SK-N-SH (cell line): ENCODE results near the gene WDR81. TPM values are rescaled to one million over a fixed set of nuclear protein-coding genes. Genes with fewer than 3 reads are reported as not detected.

ENCODE experiments used
- CTCF ChIA-PET: fragments of 300-600, 350-600 bp; formaldehyde crosslinking; extraction: SDS; loops from one replicate; lab custom pipeline; 2021; lab: Yijun Ruan, JAX
- POLR2A ChIA-PET: fragments of 350-600 bp; sonication (Branson Sonifier 250); formaldehyde crosslinking; extraction: SDS; loops from one replicate; lab custom pipeline; 2020; ENCODE audit warnings: antibody characterized with exemption, inconsistent platforms; lab: Yijun Ruan, JAX
- DNase-seq: peaks from one replicate; pipeline ENCODE4 v3.0.0; 2012
- H2AFZ ChIP-seq: fragments of 200-600 bp; sonication (generic); 2 replicates; pipeline ENCODE4 v1.8.1; 2016; ENCODE audit warnings: antibody characterized with exemption, mild to moderate bottlenecking, low read depth
- H3F3A ChIP-seq: fragments of 200-600 bp; sonication (generic); replicated peaks from 2 replicates; pipeline ENCODE3; 2016; ENCODE audit warnings: antibody characterized with exemption, mild to moderate bottlenecking; ENCODE audit not compliant: insufficient read depth
- H3K27ac ChIP-seq, 2 experiments: fragments of 200-500 bp in 1 of 2; fragments of 200-600 bp in 1 of 2; sonication (Bioruptor generic) in 1 of 2; sonication (generic), shearing (Covaris generic) in 1 of 2; 2 replicates each; pipeline versions ENCODE4 v1.5.1 to v1.6.1; 2014 to 2016; ENCODE audit warnings: low read depth in 2 of 2, inconsistent platforms in 1 of 2, low read length in 1 of 2, mild to moderate bottlenecking in 1 of 2, mixed read lengths in 1 of 2
- H3K27me3 ChIP-seq: fragments of 200-600 bp; sonication (generic), shearing (Covaris generic); 2 replicates; pipeline ENCODE4 v1.6.1; 2016; ENCODE audit warnings: mixed run types; ENCODE audit not compliant: insufficient read depth
- H3K36me3 ChIP-seq, 2 experiments: fragments of 200-500 bp in 1 of 2; fragments of 200-600 bp in 1 of 2; sonication (Bioruptor generic) in 1 of 2; sonication (generic) in 1 of 2; replicated peaks in 1 of 2; 2 replicates each; pipeline versions ENCODE3 to v1.5.1; 2014 to 2016; ENCODE audit warnings: low read length in 1 of 2, mild to moderate bottlenecking in 1 of 2; ENCODE audit not compliant: insufficient read depth in 2 of 2, control insufficient read depth in 1 of 2
- H3K4me1 ChIP-seq, 2 experiments: fragments of 200-500 bp in 1 of 2; fragments of 200-600 bp in 1 of 2; sonication (Bioruptor generic) in 1 of 2; sonication (generic), shearing (Covaris generic) in 1 of 2; 2 replicates each; pipeline versions ENCODE4 v1.5.1 to v1.6.1; 2014 to 2016; ENCODE audit warnings: low read depth in 1 of 2, low read length in 1 of 2, mixed run types in 1 of 2; ENCODE audit not compliant: insufficient read depth in 2 of 2, control insufficient read depth in 1 of 2
- H3K4me2 ChIP-seq: fragments of 200-600 bp; sonication (generic), shearing (Covaris generic); 2 replicates; pipeline ENCODE4 v1.6.1; 2017; ENCODE audit warnings: mixed run types
- H3K4me3 ChIP-seq, 2 experiments: fragments of 200-500 bp in 1 of 2; fragments of 200-600 bp in 1 of 2; sonication (Bioruptor generic) in 1 of 2; sonication (generic), shearing (Covaris generic) in 1 of 2; 2 replicates each; pipeline versions ENCODE4 v1.5.1 to v1.8.1; 2014 to 2016; ENCODE audit warnings: low read depth in 2 of 2, inconsistent platforms in 1 of 2, low read length in 1 of 2, mild to moderate bottlenecking in 1 of 2, mixed read lengths in 1 of 2, moderate library complexity in 1 of 2
- H3K79me2 ChIP-seq: fragments of 200-600 bp; sonication (generic); 2 replicates; pipeline ENCODE4 v1.8.1; 2017; ENCODE audit warnings: mild to moderate bottlenecking; ENCODE audit not compliant: insufficient read depth
- H3K9ac ChIP-seq: fragments of 200-600 bp; sonication (generic); 2 replicates; pipeline ENCODE4 v1.6.1; 2017; ENCODE audit warnings: mixed run types
- H3K9me2 ChIP-seq: fragments of 200-600 bp; sonication (generic); 2 replicates; pipeline ENCODE4 v1.6.1; 2017; ENCODE audit warnings: mixed run types
- H3K9me3 ChIP-seq: fragments of 200-600 bp; sonication (generic); 2 replicates; pipeline ENCODE4 v1.6.1; 2017; ENCODE audit warnings: mixed run types, mild to moderate bottlenecking, moderate library complexity
- H4K20me1 ChIP-seq: fragments of 200-600 bp; sonication (generic); 2 replicates; pipeline ENCODE4 v1.6.1; 2017; ENCODE audit warnings: mild to moderate bottlenecking, mixed run types; ENCODE audit not compliant: insufficient read depth
- CHD2 ChIP-seq: fragments of 150-350 bp; IDR thresholded peaks from 2 replicates; pipeline ENCODE4 v1.6.1; 2018; ENCODE audit warnings: low read length; ENCODE audit not compliant: partially characterized antibody
- CTCF ChIP-seq: fragments of 200-600 bp; sonication (generic); IDR thresholded peaks from 2 replicates; pipeline ENCODE4 v1.6.1; 2017; ENCODE audit warnings: antibody characterized with exemption, mild to moderate bottlenecking, moderate library complexity
- FOSL2 ChIP-seq: IDR thresholded peaks from 2 replicates; pipeline ENCODE4 v1.4.0; 2012; ENCODE audit warnings: low read depth, mild to moderate bottlenecking, moderate library complexity, borderline replicate concordance
- FOXM1 ChIP-seq: IDR thresholded peaks from 2 replicates; pipeline ENCODE4 v1.4.0; 2012; ENCODE audit warnings: low read depth, mild to moderate bottlenecking
- GABPA ChIP-seq: IDR thresholded peaks from 2 replicates; pipeline ENCODE4 v1.4.0; 2012; ENCODE audit warnings: low read depth, mild to moderate bottlenecking
- JUND ChIP-seq: IDR thresholded peaks from 2 replicates; pipeline ENCODE4 v1.4.0; 2012
- MAX ChIP-seq: IDR thresholded peaks from 2 replicates; pipeline ENCODE4 v1.4.0; 2012; ENCODE audit warnings: low read depth
- MEF2A ChIP-seq: IDR thresholded peaks from 2 replicates; pipeline ENCODE4 v1.4.0; 2012; ENCODE audit warnings: low read depth, borderline replicate concordance
- MXI1 ChIP-seq: IDR thresholded peaks from 2 replicates; pipeline ENCODE4 v1.6.1; 2012; ENCODE audit warnings: mild to moderate bottlenecking, low read depth, low read length, improper control_type of control experiment
- NFIC ChIP-seq: IDR thresholded peaks from 2 replicates; pipeline ENCODE4 v1.4.0; 2012; ENCODE audit warnings: borderline replicate concordance
- PBX3 ChIP-seq: IDR thresholded peaks from 2 replicates; pipeline ENCODE4; 2012
- POLR2AphosphoS5 ChIP-seq: IDR thresholded peaks from 2 replicates; pipeline ENCODE4 v1.6.1; 2012; ENCODE audit warnings: low read depth, low read length
- RCOR1 ChIP-seq: fragments of 150-350 bp; IDR thresholded peaks from 2 replicates; pipeline ENCODE4 v1.6.1; 2017; ENCODE audit warnings: antibody characterized with exemption, low read length
- RXRA ChIP-seq: IDR thresholded peaks from 2 replicates; pipeline ENCODE4 v1.4.0; 2012; ENCODE audit warnings: low read depth, mild to moderate bottlenecking, borderline replicate concordance
- SIN3A ChIP-seq: IDR thresholded peaks from 2 replicates; pipeline ENCODE4 v1.6.1; 2012; ENCODE audit warnings: low read depth, mild to moderate bottlenecking, low read length, moderate library complexity, borderline replicate concordance
- SMC3 ChIP-seq: IDR thresholded peaks from 2 replicates; pipeline ENCODE4 v1.6.1; 2012; ENCODE audit warnings: low read depth, low read length, improper control_type of control experiment
- TAF1 ChIP-seq: IDR thresholded peaks from 2 replicates; pipeline ENCODE4 v1.6.1; 2012; ENCODE audit warnings: low read depth, mild to moderate bottlenecking, low read length, moderate library complexity, borderline replicate concordance
- TCF12 ChIP-seq: IDR thresholded peaks from 2 replicates; pipeline ENCODE4 v1.4.0; 2012
- WGBS: methylation state at CpG from one replicate; pipeline ENCODE4 v1.1.6; 2017; ENCODE audit warnings: low lambda C conversion rate; 5-methylcytosine and 5-hydroxymethylcytosine counted together
- polyA plus RNA-seq, 3 experiments: library from polyadenylated mRNA; depleted of rRNA; stranded (reverse); fragments of >200 nt; gene quantifications; 2 replicates each; pipeline ENCODE4 v1.2.3, GENCODE V29; 2012

The WDR81 gene
- polyA plus RNA-seq, 1 of the 3 experiments (the other 2 are of a cell fraction) = 9.3 TPM

- TF ChIP-seq CTCF (no peak), MAX (peak; percentile 73), TCF12 (peak; percentile 96), MXI1 (peak; percentile 70), SMC3 (no peak), RCOR1 (no peak; the same call in 1 of the 2 replicates), MEF2A (no peak), CHD2 (no peak)
- TF ChIP-seq, all 33 proteins: peak for 15
These were observed 10.0 kb upstream of the WDR81 start (continued) for GRCh38 chr17:1714427-1714979.

- ChIA-PET CTCF (interaction anchor here (0.7 to 8.4 kb wide), 5 partner anchors 8 to 127 kb away, joined by 3 to 112 read pairs (median 3); no protein-coding TSS in a partner anchor), POLR2A (interaction anchor here (0.5 to 0.6 kb wide), 3 partner anchors 13 to 343 kb away, joined by 3 read pairs; no protein-coding TSS in a partner anchor)
- peaks cover 56% of the 10 kb centered on the region for H3F3A ChIP-seq
- no peaks in the 10 kb centered on the region for H3K27me3 ChIP-seq
- peaks cover 48% of the 10 kb centered on the region for H4K20me1 ChIP-seq
- H3K27ac ChIP-seq = peak overlapping the region; percentile 81 to 98
- peak overlapping the region; percentile 99 for H3K4me2 ChIP-seq
- WGBS = 6% methylated on average over 17 of the region's 32 CpGs
- H3K9me2 ChIP-seq = no peaks in the 10 kb centered on the region
- H3K9ac ChIP-seq = peak overlapping the region; percentile 98
- H3K4me1 ChIP-seq = peaks cover 19 to 31% of the 10 kb centered on the region in 2 experiments; a peak in 3 of 4 replicates
- peak; percentile 62 for DNase-seq
- TF ChIP-seq FOSL2 (peak; percentile 71; the same call in 1 of the 2 replicates), SIN3A (peak; percentile 92), POLR2AphosphoS5 (peak; percentile 61; the same call in 1 of the 2 replicates), FOXM1 (no peak), TAF1 (peak; percentile 75), RXRA (no peak; the same call in 1 of the 2 replicates), NFIC (peak; percentile 46; the same call in 1 of the 2 replicates), SMC3 (no peak), GABPA (0 out of 2 replicates have a peak, but pooled peaks have one; percentile 14), PBX3 (peak; percentile 34; the same call in 1 of the 2 replicates), JUND (peak; percentile 64), TCF12 (0 out of 2 replicates have a peak, but pooled peaks have one; percentile 19), MAX (peak; percentile 60)
- peaks cover 26 to 31% of the 10 kb centered on the region in 2 experiments for H3K36me3 ChIP-seq
- H3K79me2 ChIP-seq = peaks cover 64% of the 10 kb centered on the region
- peak overlapping the region; percentile 77 to 95 for H3K4me3 ChIP-seq
- no peak overlapping the region for H2AFZ ChIP-seq
- H3K9me3 ChIP-seq = no peaks in the 10 kb centered on the region
These were observed 9.3 kb upstream of the WDR81 start for GRCh38 chr17:1714980-1715802.
